GM19324 (cell line): Measurements from ENCODE around the gene HRH2.
"Not testable (repeated sequence)": the region's sequence is repeated elsewhere in the genome, so short reads cannot be mapped to it uniquely, and the experiment has no call there.

ENCODE experiments used
- ATAC-seq: cut with Tn5 transposase; IDR thresholded peaks from one replicate; pipeline ENCODE4 v1.9.1; 2021; ENCODE audit warnings: mild to moderate bottlenecking, moderate library complexity; ENCODE audit not compliant: unreplicated experiment, low FRiP score

The HRH2 gene

GRCh38 chr5:175642998-175643397 lies 14.9 kb upstream of the HRH2 start:
- ATAC-seq = no peak

- ATAC-seq = no peak
Observed at GRCh38 chr5:175646251-175646650, 11.6 kb upstream of the HRH2 start.

GRCh38 chr5:175649967-175650366 lies 7.9 kb upstream of the HRH2 start:
- no peak for ATAC-seq

- ATAC-seq = not testable (repeated sequence)
Observed at GRCh38 chr5:175650430-175651205, 7.3 kb upstream of the HRH2 start.

- ATAC-seq = no peak
Observed at GRCh38 chr5:175652741-175653663, 4.9 kb upstream of the HRH2 start.

- ATAC-seq = no peak
Observed at GRCh38 chr5:175653763-175654162, 4.1 kb upstream of the HRH2 start.

GRCh38 chr5:175654339-175654738 lies 3.5 kb upstream of the HRH2 start:
- no peak for ATAC-seq

- no peak for ATAC-seq
Observed at GRCh38 chr5:175654807-175655206, 3.1 kb upstream of the HRH2 start.

GRCh38 chr5:175655411-175655810 lies 2.5 kb upstream of the HRH2 start:
- ATAC-seq = no peak

GRCh38 chr5:175656966-175657365 lies 905 bp upstream of the HRH2 start:
- no peak for ATAC-seq

- no peak for ATAC-seq
Observed at GRCh38 chr5:175658299-175659145, 651 bp downstream of the HRH2 start.

GRCh38 chr5:175659546-175660253 lies 1.8 kb downstream of the HRH2 start:
- no peak for ATAC-seq

- no peak for ATAC-seq
Observed at GRCh38 chr5:175663186-175664184, 5.6 kb downstream of the HRH2 start.

GRCh38 chr5:175664723-175665122 lies 6.9 kb downstream of the HRH2 start:
- no peak for ATAC-seq

- ATAC-seq = no peak
Observed at GRCh38 chr5:175666216-175666615, 8.3 kb downstream of the HRH2 start.

- ATAC-seq = no peak
Observed at GRCh38 chr5:175668006-175668405, 10.1 kb downstream of the HRH2 start.

- ATAC-seq = no peak
Observed at GRCh38 chr5:175670372-175670771, 12.5 kb downstream of the HRH2 start.

GRCh38 chr5:175671013-175671412 lies 13.1 kb downstream of the HRH2 start:
- ATAC-seq = no peak
